ENCODE data around the gene SORL1-AS1.

The SORL1-AS1 gene

DNA sequence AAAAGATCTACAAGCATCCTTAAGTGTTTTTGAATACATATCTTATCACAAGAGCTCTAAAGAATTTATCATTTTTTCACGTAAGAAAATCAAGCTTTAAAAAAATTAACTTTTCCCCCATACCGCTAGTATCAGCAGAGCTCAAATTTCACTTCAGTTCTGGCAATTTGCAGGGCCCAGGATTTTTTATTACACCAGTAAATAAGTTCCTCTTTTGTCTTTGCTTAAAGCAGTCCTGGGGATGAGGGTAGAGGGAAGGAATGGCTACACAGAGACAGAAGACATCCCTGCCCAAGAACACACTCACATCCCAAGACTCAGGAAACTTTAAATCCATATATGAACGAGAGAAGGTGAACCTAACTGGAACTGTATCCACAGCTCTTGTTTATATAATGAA lies 23.2 kb downstream of the SORL1-AS1 start:
- TF ChIP-seq POLR2AphosphoS5 (IDR thresholded peaks at IDR 0.05; ENCODE audit: low read depth): no peak
- DNase-seq (ENCODE audit: low read depth in 1 of 2, low spot score in 1 of 2): peak in 1 of 2 experiments; percentile 39
- Histone ChIP-seq H3K27ac (replicated peaks) (no peak overlapping the region), H3K4me3 (replicated peaks; ENCODE audit: insufficient read depth, low read length) (no peak overlapping the region), H3K27me3 (ENCODE audit: insufficient read depth, poor library complexity, severe bottlenecking) (no peaks in the 10 kb centered on the region)

DNA sequence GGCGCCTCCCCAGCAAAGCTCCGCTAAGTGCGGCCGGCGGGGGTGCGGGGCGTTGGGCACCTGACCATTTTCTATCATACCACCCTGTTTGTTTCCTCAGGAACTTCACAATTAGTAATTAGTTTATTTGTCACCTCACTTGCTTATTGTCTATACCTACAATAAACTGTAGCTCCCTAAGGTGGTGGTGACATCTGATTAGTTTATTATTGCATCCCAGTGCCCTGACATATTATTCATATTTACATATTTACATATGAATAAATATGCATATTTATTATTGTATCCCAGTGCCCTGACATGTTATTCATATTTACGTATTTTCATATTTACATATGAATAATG lies 25.4 kb downstream of the SORL1-AS1 start:
- Histone ChIP-seq H3K27me3 (ENCODE audit: insufficient read depth, poor library complexity, severe bottlenecking) (no peaks in the 10 kb centered on the region), H3K27ac (replicated peaks) (no peak overlapping the region), H3K4me3 (replicated peaks; ENCODE audit: insufficient read depth, low read length) (no peak overlapping the region; the same call in 1 of the 2 replicates)
- DNase-seq (ENCODE audit: low read depth in 1 of 2, low spot score in 1 of 2): no peak
- TF ChIP-seq SPI1 (IDR thresholded peaks at IDR 0.05; ENCODE audit: borderline replicate concordance, low read depth) (no peak), POLR2AphosphoS5 (IDR thresholded peaks at IDR 0.05; ENCODE audit: low read depth) (no peak), GABPA (IDR thresholded peaks at IDR 0.05; ENCODE audit: low read depth) (no peak)

DNA sequence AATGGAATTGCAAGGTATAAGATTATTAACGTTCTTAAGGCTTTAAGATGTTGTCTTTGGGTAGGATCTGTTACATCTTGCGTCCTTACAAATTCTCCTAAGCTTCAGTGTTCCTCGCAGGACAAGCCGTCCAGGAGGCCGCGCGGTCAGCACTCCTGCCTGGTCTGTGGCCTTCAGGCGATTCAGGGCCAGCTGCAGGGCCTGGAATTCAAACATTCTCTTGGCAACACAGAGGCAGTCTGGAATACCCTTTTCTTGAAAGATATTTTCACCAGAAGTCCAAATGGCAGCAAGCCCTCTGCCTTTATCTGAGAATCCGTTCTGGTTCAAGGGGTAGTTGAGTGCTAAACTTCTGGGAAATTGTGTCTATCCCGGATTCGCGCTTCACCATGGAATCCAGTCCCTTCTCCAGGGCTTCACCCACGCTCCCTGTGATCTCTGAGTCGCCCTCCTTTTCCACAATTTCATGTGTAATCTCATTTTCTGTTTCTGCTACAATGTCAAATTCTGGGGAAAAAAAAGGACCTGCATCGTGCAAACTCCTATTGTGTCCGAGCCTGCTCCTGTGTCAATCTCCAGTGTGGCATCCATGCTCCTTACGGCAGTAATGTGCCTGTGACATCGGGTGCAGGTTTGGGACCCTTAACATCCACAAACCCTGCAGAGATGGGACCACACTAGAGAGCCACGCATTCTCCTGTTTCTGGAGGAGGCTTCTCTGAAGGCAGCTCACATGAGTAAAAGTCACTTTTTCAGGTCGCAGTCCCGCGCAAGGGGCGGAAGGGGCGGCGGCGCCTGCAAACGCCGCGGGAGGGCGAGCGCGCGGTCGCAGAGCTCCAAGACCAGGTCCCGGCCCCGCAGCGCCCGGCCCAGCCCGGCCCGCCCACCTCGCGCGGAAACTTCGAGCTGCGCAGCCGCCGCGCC lies 26.0 kb downstream of the SORL1-AS1 start:
- DNase-seq (ENCODE audit: low read depth in 1 of 2, low spot score in 1 of 2): no peak
- Histone ChIP-seq H3K4me3 (replicated peaks; ENCODE audit: insufficient read depth, low read length) (no peak overlapping the region), H3K27me3 (ENCODE audit: insufficient read depth, poor library complexity, severe bottlenecking) (no peaks in the 10 kb centered on the region), H3K27ac (replicated peaks) (no peak overlapping the region)
- TF ChIP-seq GABPA (IDR thresholded peaks at IDR 0.05; ENCODE audit: low read depth): no peak
- no peak for TF ChIP-seq POLR2AphosphoS5 (IDR thresholded peaks at IDR 0.05; ENCODE audit: low read depth)
- TF ChIP-seq, protein P1, sequence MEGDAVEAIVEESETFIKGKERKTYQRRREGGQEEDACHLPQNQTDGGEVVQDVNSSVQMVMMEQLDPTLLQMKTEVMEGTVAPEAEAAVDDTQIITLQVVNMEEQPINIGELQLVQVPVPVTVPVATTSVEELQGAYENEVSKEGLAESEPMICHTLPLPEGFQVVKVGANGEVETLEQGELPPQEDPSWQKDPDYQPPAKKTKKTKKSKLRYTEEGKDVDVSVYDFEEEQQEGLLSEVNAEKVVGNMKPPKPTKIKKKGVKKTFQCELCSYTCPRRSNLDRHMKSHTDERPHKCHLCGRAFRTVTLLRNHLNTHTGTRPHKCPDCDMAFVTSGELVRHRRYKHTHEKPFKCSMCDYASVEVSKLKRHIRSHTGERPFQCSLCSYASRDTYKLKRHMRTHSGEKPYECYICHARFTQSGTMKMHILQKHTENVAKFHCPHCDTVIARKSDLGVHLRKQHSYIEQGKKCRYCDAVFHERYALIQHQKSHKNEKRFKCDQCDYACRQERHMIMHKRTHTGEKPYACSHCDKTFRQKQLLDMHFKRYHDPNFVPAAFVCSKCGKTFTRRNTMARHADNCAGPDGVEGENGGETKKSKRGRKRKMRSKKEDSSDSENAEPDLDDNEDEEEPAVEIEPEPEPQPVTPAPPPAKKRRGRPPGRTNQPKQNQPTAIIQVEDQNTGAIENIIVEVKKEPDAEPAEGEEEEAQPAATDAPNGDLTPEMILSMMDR (IDR thresholded peaks at IDR 0.05; ENCODE audit: insufficient read depth, low read length): no peak
- TF ChIP-seq SPI1 (IDR thresholded peaks at IDR 0.05; ENCODE audit: borderline replicate concordance, low read depth): no peak
- TF ChIP-seq, protein P2, sequence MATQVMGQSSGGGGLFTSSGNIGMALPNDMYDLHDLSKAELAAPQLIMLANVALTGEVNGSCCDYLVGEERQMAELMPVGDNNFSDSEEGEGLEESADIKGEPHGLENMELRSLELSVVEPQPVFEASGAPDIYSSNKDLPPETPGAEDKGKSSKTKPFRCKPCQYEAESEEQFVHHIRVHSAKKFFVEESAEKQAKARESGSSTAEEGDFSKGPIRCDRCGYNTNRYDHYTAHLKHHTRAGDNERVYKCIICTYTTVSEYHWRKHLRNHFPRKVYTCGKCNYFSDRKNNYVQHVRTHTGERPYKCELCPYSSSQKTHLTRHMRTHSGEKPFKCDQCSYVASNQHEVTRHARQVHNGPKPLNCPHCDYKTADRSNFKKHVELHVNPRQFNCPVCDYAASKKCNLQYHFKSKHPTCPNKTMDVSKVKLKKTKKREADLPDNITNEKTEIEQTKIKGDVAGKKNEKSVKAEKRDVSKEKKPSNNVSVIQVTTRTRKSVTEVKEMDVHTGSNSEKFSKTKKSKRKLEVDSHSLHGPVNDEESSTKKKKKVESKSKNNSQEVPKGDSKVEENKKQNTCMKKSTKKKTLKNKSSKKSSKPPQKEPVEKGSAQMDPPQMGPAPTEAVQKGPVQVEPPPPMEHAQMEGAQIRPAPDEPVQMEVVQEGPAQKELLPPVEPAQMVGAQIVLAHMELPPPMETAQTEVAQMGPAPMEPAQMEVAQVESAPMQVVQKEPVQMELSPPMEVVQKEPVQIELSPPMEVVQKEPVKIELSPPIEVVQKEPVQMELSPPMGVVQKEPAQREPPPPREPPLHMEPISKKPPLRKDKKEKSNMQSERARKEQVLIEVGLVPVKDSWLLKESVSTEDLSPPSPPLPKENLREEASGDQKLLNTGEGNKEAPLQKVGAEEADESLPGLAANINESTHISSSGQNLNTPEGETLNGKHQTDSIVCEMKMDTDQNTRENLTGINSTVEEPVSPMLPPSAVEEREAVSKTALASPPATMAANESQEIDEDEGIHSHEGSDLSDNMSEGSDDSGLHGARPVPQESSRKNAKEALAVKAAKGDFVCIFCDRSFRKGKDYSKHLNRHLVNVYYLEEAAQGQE (IDR thresholded peaks at IDR 0.05; ENCODE audit: insufficient replicate concordance, low read depth): no peak

DNA sequence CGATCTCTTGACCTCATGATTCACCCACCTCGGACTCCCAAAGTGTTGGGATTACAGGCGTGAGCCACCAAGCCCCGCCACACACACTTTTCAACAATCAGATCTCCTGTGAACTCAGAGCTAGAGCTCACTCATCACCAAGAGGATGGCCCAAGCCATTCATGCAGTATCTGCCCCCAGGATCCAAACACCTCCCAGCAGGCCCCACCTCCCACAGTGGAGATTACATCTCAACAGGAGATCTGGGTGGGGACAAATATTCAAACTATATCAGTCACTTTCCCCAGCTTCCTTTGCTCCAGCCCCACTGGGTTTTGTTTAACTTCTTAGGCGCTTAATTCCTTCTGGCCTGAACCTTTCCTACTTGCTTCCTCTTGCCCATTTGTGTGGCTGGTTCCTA lies 26.9 kb downstream of the SORL1-AS1 start:
- H3K27ac ChIP-seq (replicated peaks): no peak overlapping the region
- no peaks in the 10 kb centered on the region for H3K27me3 ChIP-seq (ENCODE audit: insufficient read depth, poor library complexity, severe bottlenecking)
- TF ChIP-seq POLR2AphosphoS5 (IDR thresholded peaks at IDR 0.05; ENCODE audit: low read depth) (no peak), GABPA (IDR thresholded peaks at IDR 0.05; ENCODE audit: low read depth) (no peak)
- TF ChIP-seq, protein P1 (IDR thresholded peaks at IDR 0.05; ENCODE audit: insufficient read depth, low read length): no peak
- TF ChIP-seq, protein P2 (IDR thresholded peaks at IDR 0.05; ENCODE audit: insufficient replicate concordance, low read depth): no peak

More for the DNA sequence above, 26.9 kb downstream of the SORL1-AS1 start:
- H3K4me3 ChIP-seq (replicated peaks; ENCODE audit: insufficient read depth, low read length): no peak overlapping the region
- no peak for DNase-seq (ENCODE audit: low read depth in 1 of 2, low spot score in 1 of 2)
